G401 (cell line): Measurements from ENCODE around the gene SLC25A39. TPM values are rescaled to one million over a fixed set of nuclear protein-coding genes. Genes with fewer than 3 reads are reported as not detected.
"Not testable (repeated sequence)": the region's sequence is repeated elsewhere in the genome, so short reads cannot be mapped to it uniquely, and the experiment has no call there.

Source experiments
- DNase-seq: peaks from one replicate; pipeline ENCODE4 v3.0.0-alpha.2; 2015; ENCODE audit warnings: low spot score
- in situ Hi-C: cut with HindIII; loops from 2 replicates; pipeline ENCODE4 v1.10.0; 2016; ENCODE audit warnings: low sequenced_read_pairs, mixed read lengths
- total RNA-seq: library from RNA; depleted of rRNA; stranded (reverse); fragments of >200 nt; shearing (Covaris generic); gene quantifications from 2 replicates; pipeline ENCODE4 v1.2.3, GENCODE V29; 2014

The SLC25A39 gene
- total RNA-seq, 1 experiment from 2014 or later: 340 TPM

GRCh38 chr17:44355642-44356099 is 31.0 kb upstream of the SLC25A39 start:
- no peak for DNase-seq
- in situ Hi-C loops: no loop called here

- in situ Hi-C loops: no loop called here
- peak; percentile 12 for DNase-seq
Measured at GRCh38 chr17:44354582-44355561, 30.2 kb upstream of the SLC25A39 start.

DNA sequence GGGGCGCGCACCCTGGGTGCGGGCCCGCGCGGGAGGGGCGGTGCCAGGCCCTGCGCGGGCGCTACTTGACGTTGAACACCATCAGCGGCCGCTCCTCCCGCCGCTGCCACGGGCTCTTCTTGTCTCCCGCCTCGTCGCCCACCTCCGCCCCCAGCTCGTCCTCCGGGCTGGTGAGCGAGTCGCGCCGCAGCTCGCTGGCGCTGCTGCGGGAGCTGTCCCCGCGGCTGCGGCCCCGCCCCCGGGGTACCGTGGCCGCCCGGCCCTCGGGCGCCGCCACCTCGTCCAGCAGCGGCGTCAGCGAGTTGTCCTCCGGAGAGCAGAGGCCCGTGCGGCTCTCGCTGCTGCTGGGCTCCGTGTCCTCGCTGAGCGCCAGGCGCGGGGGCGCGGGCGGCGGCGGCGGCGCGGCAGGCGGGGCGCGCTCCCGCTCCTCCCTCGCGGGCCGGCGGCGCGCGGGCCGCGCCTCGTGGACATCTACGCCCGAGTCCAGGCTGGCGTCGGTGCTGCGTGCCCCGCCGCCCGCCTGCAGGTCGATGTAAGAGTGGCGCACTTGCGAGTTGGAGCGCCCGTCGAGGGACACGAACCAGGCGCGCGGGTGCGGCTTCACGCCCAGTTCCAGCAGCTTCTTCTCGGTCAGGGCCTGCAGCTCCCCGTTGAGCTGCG is 29.2 kb upstream of the SLC25A39 start:
- no peak for DNase-seq
- in situ Hi-C loops: no loop called here

GRCh38 chr17:44352828-44353671 is 28.4 kb upstream of the SLC25A39 start:
- in situ Hi-C loops: no loop called here
- DNase-seq: no peak

DNA sequence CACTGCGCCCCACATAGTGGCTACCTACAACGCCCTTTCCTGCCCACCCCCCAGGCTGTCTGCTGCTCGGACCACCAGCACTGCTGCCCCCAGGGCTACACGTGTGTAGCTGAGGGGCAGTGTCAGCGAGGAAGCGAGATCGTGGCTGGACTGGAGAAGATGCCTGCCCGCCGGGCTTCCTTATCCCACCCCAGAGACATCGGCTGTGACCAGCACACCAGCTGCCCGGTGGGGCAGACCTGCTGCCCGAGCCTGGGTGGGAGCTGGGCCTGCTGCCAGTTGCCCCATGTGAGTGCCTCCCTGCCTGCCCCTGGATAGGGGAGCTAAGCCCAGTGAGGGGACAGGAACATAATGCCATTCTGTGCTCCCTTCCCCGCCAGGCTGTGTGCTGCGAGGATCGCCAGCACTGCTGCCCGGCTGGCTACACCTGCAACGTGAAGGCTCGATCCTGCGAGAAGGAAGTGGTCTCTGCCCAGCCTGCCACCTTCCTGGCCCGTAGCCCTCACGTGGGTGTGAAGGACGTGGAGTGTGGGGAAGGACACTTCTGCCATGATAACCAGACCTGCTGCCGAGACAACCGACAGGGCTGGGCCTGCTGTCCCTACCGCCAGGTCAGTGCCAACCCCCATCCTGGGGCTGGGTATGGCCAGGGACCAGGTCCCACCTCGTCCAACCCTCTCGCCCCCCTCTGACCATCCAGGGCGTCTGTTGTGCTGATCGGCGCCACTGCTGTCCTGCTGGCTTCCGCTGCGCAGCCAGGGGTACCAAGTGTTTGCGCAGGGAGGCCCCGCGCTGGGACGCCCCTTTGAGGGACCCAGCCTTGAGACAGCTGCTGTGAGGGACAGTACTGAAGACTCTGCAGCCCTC is 27.6 kb upstream of the SLC25A39 start:
- in situ Hi-C loops: no loop called here
- no peak for DNase-seq

DNA sequence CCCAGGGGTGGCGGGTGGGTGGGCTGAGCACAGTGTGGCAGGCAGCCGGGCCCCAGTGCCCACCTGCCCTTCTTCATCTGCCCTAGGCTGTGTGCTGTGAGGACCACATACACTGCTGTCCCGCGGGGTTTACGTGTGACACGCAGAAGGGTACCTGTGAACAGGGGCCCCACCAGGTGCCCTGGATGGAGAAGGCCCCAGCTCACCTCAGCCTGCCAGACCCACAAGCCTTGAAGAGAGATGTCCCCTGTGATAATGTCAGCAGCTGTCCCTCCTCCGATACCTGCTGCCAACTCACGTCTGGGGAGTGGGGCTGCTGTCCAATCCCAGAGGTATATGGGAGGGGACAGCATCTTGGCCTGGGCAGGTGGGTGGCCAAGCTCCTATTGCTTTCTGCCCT is 26.8 kb upstream of the SLC25A39 start:
- no peak for DNase-seq
- in situ Hi-C loops: no loop called here

DNA sequence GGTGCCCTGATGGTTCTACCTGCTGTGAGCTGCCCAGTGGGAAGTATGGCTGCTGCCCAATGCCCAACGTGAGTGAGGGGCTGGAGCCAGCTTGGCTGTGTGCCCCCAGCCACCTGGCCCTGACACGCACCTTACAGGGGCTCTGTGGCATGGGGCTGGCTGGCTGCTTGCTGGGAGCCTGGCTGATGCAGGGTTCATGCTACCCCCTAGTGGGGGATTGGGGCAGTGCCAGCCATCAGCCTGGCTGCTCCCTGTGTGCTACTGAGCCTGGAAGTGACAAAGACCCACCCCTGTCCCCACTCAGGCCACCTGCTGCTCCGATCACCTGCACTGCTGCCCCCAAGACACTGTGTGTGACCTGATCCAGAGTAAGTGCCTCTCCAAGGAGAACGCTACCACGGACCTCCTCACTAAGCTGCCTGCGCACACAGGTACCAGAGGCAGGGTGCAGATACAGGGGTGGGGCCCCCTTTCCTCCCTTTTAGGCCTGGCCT is 26.2 kb upstream of the SLC25A39 start:
- peak; percentile 64 for DNase-seq
- in situ Hi-C loops: no loop called here

- DNase-seq: no peak
- in situ Hi-C loops: no loop called here
Measured at GRCh38 chr17:44349553-44350070, 25.0 kb upstream of the SLC25A39 start.

GRCh38 chr17:44348988-44349364 is 24.4 kb upstream of the SLC25A39 start:
- no peak for DNase-seq
- in situ Hi-C loops: no loop called here

DNA sequence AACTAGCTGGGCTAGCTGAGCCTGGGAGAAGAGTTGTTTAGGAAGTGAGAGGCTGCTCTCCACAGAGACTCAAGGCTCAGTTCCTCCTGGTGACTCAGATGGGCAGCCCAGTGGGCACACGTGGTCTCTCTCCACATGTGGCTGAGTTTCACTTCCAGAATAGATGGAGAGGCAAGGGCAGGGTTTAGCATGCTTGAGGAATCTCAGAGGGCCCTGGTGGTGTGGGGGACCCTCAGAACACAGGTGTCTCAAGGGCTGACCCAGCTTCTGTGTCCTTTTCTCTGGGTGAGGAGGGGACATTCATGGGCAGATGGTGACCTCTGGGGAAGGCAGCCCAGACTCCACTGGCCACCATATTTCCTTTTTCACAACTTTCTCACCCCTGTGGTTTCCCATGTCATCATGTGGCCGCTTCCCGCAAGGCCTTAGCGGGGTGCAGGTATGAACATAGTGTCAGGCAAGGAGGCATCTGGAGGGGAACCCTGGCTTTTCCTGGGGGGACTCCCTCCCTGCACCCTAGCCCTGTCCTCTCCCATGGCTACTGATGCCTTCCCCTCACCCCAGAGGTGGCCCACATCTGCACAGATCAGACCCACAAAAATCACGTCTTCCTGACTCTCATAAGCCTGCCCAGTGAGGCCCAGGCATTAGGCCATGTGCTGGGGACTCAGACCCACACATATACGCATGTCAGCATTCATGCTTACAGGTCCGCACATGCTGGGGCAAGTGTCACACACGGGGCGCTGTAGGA is 23.8 kb upstream of the SLC25A39 start:
- no peak for DNase-seq
- in situ Hi-C loops: no loop called here

DNA sequence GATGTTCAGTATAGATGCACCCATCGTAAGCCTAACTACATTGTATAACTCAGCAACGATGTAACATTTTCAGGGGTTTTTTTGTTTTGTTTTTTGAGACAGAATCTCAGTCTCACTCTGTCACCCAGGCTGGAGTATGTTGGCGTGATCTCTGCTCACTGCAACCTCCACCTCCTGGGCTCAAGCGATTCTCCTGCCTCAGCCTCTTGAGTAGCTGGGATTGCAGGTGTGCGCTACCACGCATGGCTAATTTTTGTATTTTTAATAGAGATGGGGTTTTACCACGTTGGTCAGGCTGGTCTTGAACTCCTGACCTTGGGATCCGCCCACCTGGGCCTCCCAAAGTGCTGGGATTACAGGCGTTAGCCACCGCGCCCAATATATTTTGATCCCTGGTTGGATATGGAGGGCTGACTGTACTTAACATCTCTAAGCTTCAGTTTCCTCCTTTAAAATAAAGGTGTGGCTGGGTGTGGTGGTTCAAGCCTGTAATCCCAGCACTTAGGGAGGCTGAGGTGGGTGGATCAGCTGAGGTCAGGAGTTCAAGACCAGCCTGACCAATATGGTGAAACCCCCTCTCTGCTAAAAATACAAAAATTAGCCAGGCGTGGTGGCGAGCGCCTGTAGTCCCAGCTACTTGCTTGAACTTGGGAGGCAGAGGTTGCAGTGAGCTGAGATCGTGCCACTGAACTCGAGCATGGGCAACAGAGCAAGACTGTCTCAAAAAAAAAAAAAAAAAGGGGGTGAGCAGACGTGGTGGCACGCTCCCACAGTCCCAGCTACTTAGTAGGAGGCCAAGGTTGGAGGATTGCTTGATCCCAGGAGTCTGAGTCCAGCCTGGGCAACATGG is 22.8 kb upstream of the SLC25A39 start:
- in situ Hi-C loops, DNase-seq: not testable (repeated sequence)

GRCh38 chr17:44346064-44346844 is 21.6 kb upstream of the SLC25A39 start:
- in situ Hi-C loops: no loop called here
- no peak for DNase-seq

DNA sequence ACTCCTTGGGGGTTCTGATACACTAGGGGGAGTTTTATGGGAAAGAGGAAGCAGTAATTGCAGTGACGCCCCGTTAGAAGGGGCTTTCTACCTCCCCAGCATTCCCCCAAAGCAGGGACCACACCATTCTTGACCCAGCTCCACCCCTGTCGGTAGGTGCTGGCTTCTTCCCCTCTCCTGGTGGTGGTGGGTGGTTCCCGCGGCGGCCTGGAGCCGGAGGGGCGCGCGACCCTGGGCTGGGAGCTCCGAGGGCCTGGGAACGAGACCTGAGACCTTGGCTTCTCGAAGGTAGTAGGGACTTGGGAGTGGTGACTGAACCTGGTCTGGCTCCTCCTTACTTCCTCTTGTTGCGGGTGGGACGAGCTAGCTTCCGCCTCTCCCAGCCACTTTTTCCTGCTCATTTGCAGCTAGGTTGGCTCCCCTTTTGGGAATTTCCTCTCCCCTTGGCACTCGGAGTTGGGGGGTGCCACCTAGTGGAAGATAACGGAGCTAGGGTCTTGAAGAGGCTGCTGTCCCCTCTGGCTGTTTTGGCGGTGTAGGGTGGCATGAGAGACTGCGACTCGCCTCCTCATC is 20.9 kb upstream of the SLC25A39 start:
- DNase-seq: peak; percentile 92
- in situ Hi-C loops: no loop called here

DNA sequence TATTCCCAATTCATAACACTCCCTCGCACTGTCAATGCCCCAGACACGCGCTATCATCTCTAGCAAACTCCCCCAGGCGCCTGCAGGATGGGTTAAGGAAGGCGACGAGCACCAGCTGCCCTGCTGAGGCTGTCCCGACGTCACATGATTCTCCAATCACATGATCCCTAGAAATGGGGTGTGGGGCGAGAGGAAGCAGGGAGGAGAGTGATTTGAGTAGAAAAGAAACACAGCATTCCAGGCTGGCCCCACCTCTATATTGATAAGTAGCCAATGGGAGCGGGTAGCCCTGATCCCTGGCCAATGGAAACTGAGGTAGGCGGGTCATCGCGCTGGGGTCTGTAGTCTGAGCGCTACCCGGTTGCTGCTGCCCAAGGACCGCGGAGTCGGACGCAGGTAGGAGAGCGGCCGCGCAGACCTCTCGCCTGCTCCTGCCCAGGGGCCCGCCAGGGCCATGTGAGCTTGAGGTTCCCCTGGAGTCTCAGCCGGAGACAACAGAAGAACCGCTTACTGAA is 20.4 kb upstream of the SLC25A39 start, which contains the start of gene GRN:
Gene GRN, plus strand, starts transcription at position 364 of the 515 bp plus-strand sequence. CDS start 3,863 bp downstream, outside the sequence.
- DNase-seq: peak; percentile 100
- in situ Hi-C loops: no loop called here

- in situ Hi-C loops: no loop called here
- no peak for DNase-seq
Measured at GRCh38 chr17:44343510-44344209, 19.0 kb upstream of the SLC25A39 start.
